ENCODE results near the gene ZNF800. TPM values are rescaled to one million over a fixed set of nuclear protein-coding genes. Genes with fewer than 3 reads are reported as not detected.

Gene ZNF800
- total RNA-seq, 1 experiment from 2014 or later, result 30.7 TPM

DNA sequence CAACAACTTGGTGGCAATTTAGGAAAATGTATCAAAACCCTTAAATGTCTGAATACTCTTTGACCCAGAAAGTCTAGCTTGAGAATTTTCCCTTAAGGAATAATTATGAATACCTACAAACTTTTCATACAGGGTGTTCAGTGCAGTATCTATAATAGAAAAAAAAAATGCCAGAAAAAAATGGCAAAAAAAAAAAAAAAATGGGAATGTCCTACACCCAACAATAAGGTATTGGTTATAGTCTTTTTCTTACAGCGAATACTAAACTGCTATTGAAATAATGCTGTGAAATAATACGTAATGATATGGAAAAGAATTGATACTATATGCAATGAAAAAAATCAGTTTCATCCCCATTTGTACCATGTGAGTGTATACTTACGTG is 44.3 kb downstream of the ZNF800 start:
- no peak for DNase-seq (ENCODE audit: low read depth)

DNA sequence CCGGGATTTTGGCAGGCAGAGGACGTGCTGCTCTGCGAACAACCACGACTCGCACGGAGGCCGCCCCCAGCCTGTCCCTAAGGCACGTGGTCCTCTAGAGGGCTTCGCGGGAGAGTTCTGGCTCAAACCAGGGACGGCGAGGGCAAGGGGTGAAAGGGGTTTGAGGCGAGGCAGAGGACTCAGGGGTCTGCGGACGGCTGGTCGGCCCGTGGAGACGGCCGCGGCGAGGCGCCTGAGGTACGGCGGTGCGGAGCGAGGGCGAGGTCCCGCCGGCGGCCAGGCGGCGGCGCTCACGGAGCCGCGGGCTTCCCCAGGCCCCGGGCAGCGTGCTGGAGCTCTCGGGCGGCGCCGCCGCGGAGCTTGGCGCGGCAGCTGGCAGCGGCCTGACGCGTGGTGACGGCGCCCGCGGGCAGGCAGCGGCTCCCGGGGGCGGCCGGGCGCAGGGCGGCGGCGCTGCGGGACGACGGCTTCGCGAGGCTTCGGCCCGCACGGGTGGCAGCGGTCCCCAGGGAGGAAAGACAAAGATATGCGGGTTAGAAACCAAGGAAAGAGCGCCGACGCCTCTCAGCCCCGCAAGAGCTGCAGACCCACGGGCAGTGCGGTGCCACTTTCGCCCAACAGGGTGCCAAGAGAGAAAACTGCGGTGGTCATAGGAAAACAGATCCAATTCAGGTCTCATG is 44.8 kb downstream of the ZNF800 start:
- DNase-seq (ENCODE audit: low read depth), result no peak

DNA sequence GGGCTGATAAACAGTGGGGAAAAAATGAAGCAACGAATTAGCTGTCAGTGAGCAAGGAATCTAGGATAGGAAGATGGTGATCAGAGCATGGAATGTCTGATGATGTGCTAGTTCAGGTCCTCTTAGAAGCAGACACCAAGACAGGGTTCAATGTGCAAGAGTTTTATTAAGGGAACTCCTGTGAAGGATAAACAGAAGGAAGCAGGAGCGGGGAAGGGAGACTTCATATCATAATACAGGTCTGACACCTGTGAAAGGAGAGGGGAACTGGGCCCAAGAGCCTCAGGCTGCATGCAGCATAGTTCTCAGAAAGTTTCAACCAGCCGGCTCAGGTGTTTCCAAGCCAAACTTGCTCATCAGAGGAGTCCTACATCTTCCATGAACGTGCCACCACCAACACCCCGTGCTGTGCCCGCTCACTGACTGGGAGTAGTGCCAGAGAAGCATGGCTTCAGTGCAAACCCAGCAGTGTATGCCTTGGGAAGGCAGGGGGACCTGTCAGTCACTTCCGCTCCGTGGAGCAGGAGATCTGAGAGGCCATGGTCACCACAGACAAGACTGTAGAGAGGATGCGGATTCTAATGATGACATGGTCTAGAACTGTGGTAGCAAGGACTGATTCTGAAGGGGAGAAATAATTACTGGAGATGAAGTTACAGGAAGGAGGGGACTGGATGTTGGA is 45.8 kb downstream of the ZNF800 start:
- DNase-seq (ENCODE audit: low read depth), result no peak

DNA sequence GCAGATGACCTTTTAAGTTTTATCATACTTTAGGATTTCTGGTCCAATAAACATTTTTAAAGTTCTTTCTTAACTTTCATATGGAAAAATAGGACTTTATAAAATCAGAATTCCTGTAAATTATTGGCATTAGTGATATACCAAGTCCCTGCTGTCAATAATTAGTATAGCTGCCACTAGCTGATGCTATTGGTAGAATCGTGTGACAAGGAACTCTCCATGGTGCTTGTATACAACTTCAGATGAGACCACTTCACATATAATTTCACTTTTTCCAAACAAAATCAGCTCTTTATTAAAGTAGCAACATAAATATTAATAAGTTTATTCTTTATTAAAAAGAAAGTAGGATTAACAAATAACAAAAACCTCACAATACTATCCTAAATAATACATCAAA is 49.9 kb downstream of the ZNF800 start:
- DNase-seq (ENCODE audit: low read depth), result no peak

DNA sequence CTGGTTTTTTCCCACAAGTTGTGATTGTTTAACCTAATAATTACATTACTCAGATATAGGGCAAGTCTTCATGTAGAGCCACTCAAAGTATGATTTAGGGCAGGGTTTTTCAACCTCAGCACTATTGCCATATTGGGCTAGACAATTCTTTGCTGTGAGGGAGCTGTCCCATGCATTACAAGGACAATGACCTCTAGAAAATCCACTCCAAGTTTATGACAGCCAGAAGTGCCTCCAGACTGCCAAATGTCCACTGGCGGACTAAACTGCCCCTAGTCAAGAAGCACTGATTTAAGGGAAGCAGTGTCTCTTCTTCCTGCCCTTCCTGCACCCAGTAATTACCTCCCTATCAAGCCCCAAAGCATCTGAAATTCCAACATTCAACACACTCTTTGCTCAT is 54.4 kb downstream of the ZNF800 start:
- DNase-seq (ENCODE audit: low read depth), result no peak

DNA sequence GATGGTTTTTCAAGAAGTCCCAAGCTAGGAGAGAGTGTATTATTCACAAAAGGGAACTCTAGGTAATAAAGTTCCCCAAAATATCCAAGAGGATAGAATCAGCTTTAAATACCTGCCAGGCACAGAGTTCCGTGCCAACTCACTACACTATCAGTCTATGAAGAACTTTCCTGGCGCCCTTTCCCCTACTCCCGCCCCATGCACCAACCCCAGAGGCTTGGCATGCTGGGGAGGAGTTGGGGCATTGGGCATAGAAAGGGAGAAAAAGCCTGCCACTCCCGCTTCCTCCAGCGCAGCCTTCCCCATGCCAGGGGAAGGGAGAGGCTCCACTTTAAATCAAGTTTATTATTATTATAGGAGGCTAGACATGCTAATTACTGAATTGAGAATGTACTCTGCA is 54.9 kb downstream of the ZNF800 start:
- no peak for DNase-seq (ENCODE audit: low read depth)

DNA sequence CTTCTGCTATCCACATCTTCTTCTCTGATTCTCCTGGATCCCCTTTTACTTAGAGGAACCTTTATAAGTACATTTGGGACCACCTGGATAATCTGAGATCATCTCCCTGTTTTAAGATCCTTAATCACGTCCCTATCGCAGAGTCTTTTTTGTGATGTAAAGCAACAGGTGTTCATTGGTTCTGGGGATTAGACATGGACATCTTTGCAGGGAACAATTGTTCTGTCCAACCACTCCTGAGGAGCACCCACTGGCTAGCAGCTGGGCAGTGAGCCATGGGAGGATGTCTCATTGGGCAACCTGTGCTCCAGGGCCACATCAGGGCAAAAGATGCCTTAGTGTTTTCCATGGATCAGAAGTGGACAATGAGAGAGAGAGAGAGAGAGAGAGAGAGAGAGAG is 56.0 kb downstream of the ZNF800 start:
- peak; percentile 9 for DNase-seq (ENCODE audit: low read depth)

DNA sequence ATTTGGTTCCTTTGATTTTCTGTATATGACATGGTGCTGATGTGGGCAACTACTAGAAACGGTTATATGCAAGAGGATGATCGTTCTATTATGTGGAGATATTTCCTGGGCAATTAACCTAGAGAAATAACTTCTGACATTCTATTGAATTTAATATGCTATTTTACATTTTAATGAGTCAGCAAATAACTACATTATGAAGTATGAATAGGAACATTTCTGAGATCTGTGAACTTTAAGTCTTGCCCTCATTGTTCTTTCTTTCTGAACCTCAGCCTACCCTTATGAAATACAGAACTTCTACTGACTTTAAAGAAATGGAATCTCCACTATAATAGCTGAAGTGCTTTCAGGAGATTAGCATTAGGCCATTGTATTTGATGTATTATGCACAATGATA is 59.6 kb downstream of the ZNF800 start:
- DNase-seq (ENCODE audit: low read depth), result no peak

DNA sequence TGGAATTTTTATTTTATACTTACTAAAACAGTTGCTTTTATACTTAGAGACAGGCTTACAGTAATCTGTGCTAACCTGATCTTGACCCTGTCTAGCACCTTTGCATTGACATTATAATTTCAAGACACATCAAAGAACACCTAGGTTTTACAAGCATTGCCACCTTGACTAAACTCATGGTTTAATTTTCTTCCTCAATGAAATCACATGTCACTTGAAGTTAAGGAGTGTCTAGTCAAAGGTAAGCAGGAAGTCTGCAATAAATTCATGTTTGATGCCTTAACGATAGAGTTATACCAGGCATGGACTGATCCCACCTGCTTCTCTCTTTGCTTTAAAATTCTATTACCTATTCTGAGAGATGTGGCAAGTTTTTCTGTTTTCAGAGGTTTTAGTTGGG is 62.4 kb downstream of the ZNF800 start:
- no peak for DNase-seq (ENCODE audit: low read depth)

DNA sequence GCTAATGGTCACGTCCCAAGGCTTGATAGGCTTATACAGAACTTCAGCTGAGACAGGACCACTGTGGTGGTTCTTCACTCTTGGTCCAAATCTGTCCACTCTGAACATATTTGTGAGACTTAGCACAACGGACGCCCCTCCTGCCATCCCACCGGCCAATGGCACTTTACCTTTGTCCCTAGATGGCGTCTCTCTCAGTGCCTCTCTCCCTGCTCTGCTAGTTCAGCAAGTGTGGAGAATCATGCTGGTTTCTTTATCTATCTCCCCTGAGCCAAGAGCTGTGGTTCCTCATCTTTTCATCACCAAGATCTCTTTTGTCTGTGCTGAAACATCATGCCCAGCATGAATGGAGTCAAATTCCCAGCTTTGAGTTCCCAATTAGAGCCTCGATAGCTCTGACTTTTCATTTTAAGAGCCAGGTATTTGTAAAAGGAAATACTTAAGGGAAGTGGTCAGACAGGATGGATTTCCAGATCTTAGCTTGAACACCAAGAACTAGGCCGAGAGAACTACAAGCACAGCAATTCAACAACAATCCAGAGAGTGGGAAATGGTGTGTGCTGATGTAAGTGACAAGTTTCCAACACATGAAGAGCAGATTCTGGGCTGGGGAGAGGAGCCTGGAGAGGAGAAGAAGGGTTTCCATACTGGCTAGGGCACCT is 69.5 kb downstream of the ZNF800 start:
- DNase-seq (ENCODE audit: low read depth), result no peak

DNA sequence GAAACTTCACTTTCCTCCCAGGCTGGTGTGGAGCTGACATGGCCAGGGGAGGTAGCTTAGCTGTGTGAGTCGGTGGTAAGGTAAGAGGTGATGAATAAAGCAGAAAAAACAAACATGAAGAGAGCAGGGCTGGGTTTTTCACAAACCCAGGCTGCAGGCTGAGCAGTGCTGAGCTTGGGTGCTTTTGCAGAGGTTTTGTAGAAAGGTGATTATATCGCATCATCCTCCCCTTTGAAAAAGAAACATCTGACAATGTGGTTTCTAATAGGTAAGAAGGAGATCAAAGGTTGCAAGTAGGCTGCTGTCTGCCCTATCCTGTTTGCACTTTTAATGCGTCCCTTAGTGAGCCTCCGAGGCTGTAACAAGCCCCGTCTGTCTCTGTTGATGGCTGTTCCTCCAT is 70.2 kb downstream of the ZNF800 start:
- no peak for DNase-seq (ENCODE audit: low read depth)

DNA sequence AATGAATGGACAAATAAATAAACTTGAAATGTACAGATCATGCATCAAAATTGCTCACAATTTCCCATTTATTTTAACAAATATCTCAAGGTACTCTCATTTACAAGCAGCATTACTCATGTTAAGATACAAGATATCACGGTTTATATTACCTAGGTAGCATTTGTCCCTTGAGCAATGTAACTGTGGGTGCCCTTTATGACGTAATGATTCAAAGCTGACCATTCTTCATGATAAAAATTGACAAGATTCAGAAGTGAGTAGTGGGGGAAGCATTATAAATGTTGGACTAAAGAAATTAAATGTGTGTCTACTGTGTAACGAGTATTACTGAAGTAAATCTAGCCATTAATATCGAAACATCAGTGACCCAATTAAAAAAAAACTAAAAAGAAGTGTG is 71.5 kb downstream of the ZNF800 start:
- DNase-seq (ENCODE audit: low read depth), result no peak

Other genes with a start within 250 kb of the ZNF800 start
- 0.11 TPM in 1 of 2 replicates, not detected in the other for gene GRM8, start 139.8 kb downstream of the ZNF800 start, total RNA-seq (2014; rRNA removed)
- gene GCC1, start 192.9 kb upstream of the ZNF800 start, total RNA-seq (2014; rRNA removed), result 23.4 and 25.7 TPM in 2 replicates
- 300 and 309 TPM in 2 replicates for gene ARF5, start 195.7 kb upstream of the ZNF800 start, total RNA-seq (2014; rRNA removed)
- 0.26 and 2.6 TPM in 2 replicates for gene FSCN3, start 201.0 kb upstream of the ZNF800 start, total RNA-seq (2014; rRNA removed)
- not detected in 2 replicates for gene PAX4, start 225.4 kb upstream of the ZNF800 start, total RNA-seq (2014; rRNA removed)